Fibroblast of skin of right quadriceps (primary cell): ENCODE data around the gene RBP2.

Experiments used
- DNase-seq: peaks from one replicate; pipeline ENCODE4 v3.0.0-alpha.2; 2013

Gene RBP2

GRCh38 chr3:139480585-139480984 lies 4.3 kb upstream of the RBP2 start:
- no peak for DNase-seq

GRCh38 chr3:139477710-139478640 lies 1.7 kb upstream of the RBP2 start:
- no peak for DNase-seq

- no peak for DNase-seq
Observed at GRCh38 chr3:139473155-139473771, 3.1 kb downstream of the RBP2 start.

- DNase-seq: no peak
Observed at GRCh38 chr3:139472380-139473010, 3.8 kb downstream of the RBP2 start.

GRCh38 chr3:139470199-139470598 lies 6.1 kb downstream of the RBP2 start:
- no peak for DNase-seq

- no peak for DNase-seq
Observed at GRCh38 chr3:139468399-139468798, 7.9 kb downstream of the RBP2 start.

- no peak for DNase-seq
Observed at GRCh38 chr3:139466360-139466759, 10.0 kb downstream of the RBP2 start.

- no peak for DNase-seq
Observed at GRCh38 chr3:139465636-139466035, 10.7 kb downstream of the RBP2 start.

- no peak for DNase-seq
Observed at GRCh38 chr3:139463466-139463865, 12.8 kb downstream of the RBP2 start.

- DNase-seq: no peak
Observed at GRCh38 chr3:139460529-139460928, 15.8 kb downstream of the RBP2 start.

- no peak for DNase-seq
Observed at GRCh38 chr3:139460076-139460475, 16.2 kb downstream of the RBP2 start.

- DNase-seq: no peak
Observed at GRCh38 chr3:139458348-139458747, 18.0 kb downstream of the RBP2 start.

- DNase-seq: no peak
Observed at GRCh38 chr3:139457066-139457465, 19.2 kb downstream of the RBP2 start.

- no peak for DNase-seq
Observed at GRCh38 chr3:139456386-139456785, 19.9 kb downstream of the RBP2 start.

GRCh38 chr3:139455855-139456254 lies 20.5 kb downstream of the RBP2 start:
- DNase-seq: no peak

- DNase-seq: no peak
Observed at GRCh38 chr3:139455206-139455605, 21.1 kb downstream of the RBP2 start.

GRCh38 chr3:139454346-139454745 lies 22.0 kb downstream of the RBP2 start:
- DNase-seq: no peak

- DNase-seq: no peak
Observed at GRCh38 chr3:139450159-139450558, 26.2 kb downstream of the RBP2 start.

GRCh38 chr3:139449566-139449965 lies 26.8 kb downstream of the RBP2 start:
- no peak for DNase-seq

- DNase-seq: no peak
Observed at GRCh38 chr3:139448104-139448503, 28.2 kb downstream of the RBP2 start.

GRCh38 chr3:139447486-139447885 lies 28.8 kb downstream of the RBP2 start:
- DNase-seq: no peak

- no peak for DNase-seq
Observed at GRCh38 chr3:139444446-139444845, 31.9 kb downstream of the RBP2 start.

- DNase-seq: no peak
Observed at GRCh38 chr3:139443186-139443585, 33.1 kb downstream of the RBP2 start.

GRCh38 chr3:139441656-139442055 lies 34.7 kb downstream of the RBP2 start:
- no peak for DNase-seq
